ENCODE results near the gene ARHGEF26. TPM values are rescaled to one million over a fixed set of nuclear protein-coding genes. Genes with fewer than 3 reads are reported as not detected.

The ARHGEF26 gene
- polyA plus RNA-seq, 1 donor (not counting 4 experiments of a cell fraction or from before 2014, with no cell fraction given): 2.2 TPM

GRCh38 chr3:154247806-154248415 lies 126.7 kb downstream of the ARHGEF26 start:
- TF ChIP-seq, protein P1, sequence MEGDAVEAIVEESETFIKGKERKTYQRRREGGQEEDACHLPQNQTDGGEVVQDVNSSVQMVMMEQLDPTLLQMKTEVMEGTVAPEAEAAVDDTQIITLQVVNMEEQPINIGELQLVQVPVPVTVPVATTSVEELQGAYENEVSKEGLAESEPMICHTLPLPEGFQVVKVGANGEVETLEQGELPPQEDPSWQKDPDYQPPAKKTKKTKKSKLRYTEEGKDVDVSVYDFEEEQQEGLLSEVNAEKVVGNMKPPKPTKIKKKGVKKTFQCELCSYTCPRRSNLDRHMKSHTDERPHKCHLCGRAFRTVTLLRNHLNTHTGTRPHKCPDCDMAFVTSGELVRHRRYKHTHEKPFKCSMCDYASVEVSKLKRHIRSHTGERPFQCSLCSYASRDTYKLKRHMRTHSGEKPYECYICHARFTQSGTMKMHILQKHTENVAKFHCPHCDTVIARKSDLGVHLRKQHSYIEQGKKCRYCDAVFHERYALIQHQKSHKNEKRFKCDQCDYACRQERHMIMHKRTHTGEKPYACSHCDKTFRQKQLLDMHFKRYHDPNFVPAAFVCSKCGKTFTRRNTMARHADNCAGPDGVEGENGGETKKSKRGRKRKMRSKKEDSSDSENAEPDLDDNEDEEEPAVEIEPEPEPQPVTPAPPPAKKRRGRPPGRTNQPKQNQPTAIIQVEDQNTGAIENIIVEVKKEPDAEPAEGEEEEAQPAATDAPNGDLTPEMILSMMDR (optimal IDR thresholded peaks at IDR 0.05 in 1 of 3, IDR thresholded peaks at IDR 0.05 in 1 of 3, conservative IDR thresholded peaks at IDR 0.05 in 1 of 3; ENCODE audit: extremely low read depth in 1 of 3, insufficient read depth in 2 of 3, low read length in 3 of 3): no peak
- no peak for TF ChIP-seq EZH2 (IDR thresholded peaks at IDR 0.05; ENCODE audit: low read length)
- peaks cover 12% of the 10 kb centered on the region for H3K4me1 ChIP-seq (ENCODE audit: control insufficient read depth, extremely low read depth, insufficient read depth, low read length)
- H3K27ac ChIP-seq (ENCODE audit: control insufficient read depth, insufficient read depth, low read length): no peak overlapping the region
- H3K9me1 ChIP-seq (ENCODE audit: control insufficient read depth, extremely low read depth, insufficient read depth, low read length): no peaks in the 10 kb centered on the region
- no peaks in the 10 kb centered on the region for H3K9me3 ChIP-seq (ENCODE audit: control insufficient read depth, low read depth, low read length)
- no peak overlapping the region for H2AFZ ChIP-seq (ENCODE audit: control insufficient read depth, low read length)
- H3K4me2 ChIP-seq (ENCODE audit: control insufficient read depth, extremely low read depth, insufficient read depth, low read depth, low read length): no peak overlapping the region
- no peak for DNase-seq (ENCODE audit: low read depth, low spot score)
- H3K79me2 ChIP-seq (ENCODE audit: control insufficient read depth, insufficient read depth, low read length): no peaks in the 10 kb centered on the region
- no peak for FAIRE-seq
- H3K9ac ChIP-seq (ENCODE audit: control insufficient read depth, extremely low read depth, insufficient read depth, low read length): no peak overlapping the region
- dilution Hi-C loops (cut with MboI; ENCODE audit: extremely low pct_ligation_motif_present, low sequenced_read_pairs): no loop called here
- H3K36me3 ChIP-seq (ENCODE audit: control insufficient read depth in 2 of 2, extremely low read depth in 1 of 2, insufficient read depth in 2 of 2, low read length in 2 of 2): peaks cover 0 to 3% of the 10 kb centered on the region in 2 experiments
- H3K4me3 ChIP-seq (ENCODE audit: control insufficient read depth in 2 of 3, extremely low read depth in 1 of 3, insufficient read depth in 2 of 3, low read depth in 1 of 3, low read length in 3 of 3): no peak overlapping the region
- H4K20me1 ChIP-seq (ENCODE audit: control insufficient read depth, extremely low read depth, insufficient read depth, low read length): no peaks in the 10 kb centered on the region
- no peaks in the 10 kb centered on the region for H3K27me3 ChIP-seq (ENCODE audit: control insufficient read depth, extremely low read depth, insufficient read depth, low read length)

- H3K9me3 ChIP-seq (ENCODE audit: control insufficient read depth, low read depth, low read length): no peaks in the 10 kb centered on the region
- H4K20me1 ChIP-seq (ENCODE audit: control insufficient read depth, extremely low read depth, insufficient read depth, low read length): no peaks in the 10 kb centered on the region
- H3K27ac ChIP-seq (ENCODE audit: control insufficient read depth, insufficient read depth, low read length): no peak overlapping the region
- H3K4me1 ChIP-seq (ENCODE audit: control insufficient read depth, extremely low read depth, insufficient read depth, low read length): no peaks in the 10 kb centered on the region
- no peak for TF ChIP-seq EZH2 (IDR thresholded peaks at IDR 0.05; ENCODE audit: low read length)
- TF ChIP-seq, protein P1 (optimal IDR thresholded peaks at IDR 0.05 in 1 of 3, IDR thresholded peaks at IDR 0.05 in 1 of 3, conservative IDR thresholded peaks at IDR 0.05 in 1 of 3; ENCODE audit: extremely low read depth in 1 of 3, insufficient read depth in 2 of 3, low read length in 3 of 3): no peak
- no peak overlapping the region for H3K4me2 ChIP-seq (ENCODE audit: control insufficient read depth, extremely low read depth, insufficient read depth, low read depth, low read length)
- H3K36me3 ChIP-seq (ENCODE audit: control insufficient read depth in 2 of 2, extremely low read depth in 1 of 2, insufficient read depth in 2 of 2, low read length in 2 of 2): peaks cover 1 to 7% of the 10 kb centered on the region in 2 experiments
- no peaks in the 10 kb centered on the region for H3K27me3 ChIP-seq (ENCODE audit: control insufficient read depth, extremely low read depth, insufficient read depth, low read length)
- no peak overlapping the region for H3K9ac ChIP-seq (ENCODE audit: control insufficient read depth, extremely low read depth, insufficient read depth, low read length)
- dilution Hi-C loops (cut with MboI; ENCODE audit: extremely low pct_ligation_motif_present, low sequenced_read_pairs): no loop called here
- H3K4me3 ChIP-seq (ENCODE audit: control insufficient read depth in 2 of 3, extremely low read depth in 1 of 3, insufficient read depth in 2 of 3, low read depth in 1 of 3, low read length in 3 of 3): no peak overlapping the region
- FAIRE-seq (no peak), DNase-seq (ENCODE audit: low read depth, low spot score) (no peak)
- no peaks in the 10 kb centered on the region for H3K9me1 ChIP-seq (ENCODE audit: control insufficient read depth, extremely low read depth, insufficient read depth, low read length)
- H2AFZ ChIP-seq (ENCODE audit: control insufficient read depth, low read length): no peak overlapping the region
- no peaks in the 10 kb centered on the region for H3K79me2 ChIP-seq (ENCODE audit: control insufficient read depth, insufficient read depth, low read length)
Observed at GRCh38 chr3:154250291-154250690, 129.1 kb downstream of the ARHGEF26 start.

Measured in keratinocyte (primary cell).